ENCODE data around the gene LRCH3.

DNA sequence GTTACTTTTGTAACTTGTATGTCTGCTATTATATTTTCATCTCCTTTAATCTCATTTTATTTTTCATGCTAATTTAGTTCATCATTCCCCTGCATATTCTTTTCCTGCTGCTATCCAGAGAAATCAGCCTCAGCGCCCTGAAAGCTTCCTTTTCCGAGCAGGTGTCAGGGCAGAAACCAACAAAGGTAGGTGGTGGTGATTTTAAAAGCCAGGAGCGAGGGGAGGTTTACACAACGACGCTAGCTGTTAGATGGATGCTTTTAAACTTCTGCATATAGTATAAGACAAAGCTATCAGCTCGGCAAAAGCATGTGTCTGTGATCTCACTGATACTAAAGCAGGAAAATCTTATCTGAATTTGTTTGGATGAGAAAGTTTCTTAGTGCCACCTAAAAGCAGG is 75.0 kb downstream of the LRCH3 start:
- TF ChIP-seq, protein P1, sequence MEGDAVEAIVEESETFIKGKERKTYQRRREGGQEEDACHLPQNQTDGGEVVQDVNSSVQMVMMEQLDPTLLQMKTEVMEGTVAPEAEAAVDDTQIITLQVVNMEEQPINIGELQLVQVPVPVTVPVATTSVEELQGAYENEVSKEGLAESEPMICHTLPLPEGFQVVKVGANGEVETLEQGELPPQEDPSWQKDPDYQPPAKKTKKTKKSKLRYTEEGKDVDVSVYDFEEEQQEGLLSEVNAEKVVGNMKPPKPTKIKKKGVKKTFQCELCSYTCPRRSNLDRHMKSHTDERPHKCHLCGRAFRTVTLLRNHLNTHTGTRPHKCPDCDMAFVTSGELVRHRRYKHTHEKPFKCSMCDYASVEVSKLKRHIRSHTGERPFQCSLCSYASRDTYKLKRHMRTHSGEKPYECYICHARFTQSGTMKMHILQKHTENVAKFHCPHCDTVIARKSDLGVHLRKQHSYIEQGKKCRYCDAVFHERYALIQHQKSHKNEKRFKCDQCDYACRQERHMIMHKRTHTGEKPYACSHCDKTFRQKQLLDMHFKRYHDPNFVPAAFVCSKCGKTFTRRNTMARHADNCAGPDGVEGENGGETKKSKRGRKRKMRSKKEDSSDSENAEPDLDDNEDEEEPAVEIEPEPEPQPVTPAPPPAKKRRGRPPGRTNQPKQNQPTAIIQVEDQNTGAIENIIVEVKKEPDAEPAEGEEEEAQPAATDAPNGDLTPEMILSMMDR (IDR thresholded peaks at IDR 0.05): no peak
- no peak for TF ChIP-seq POLR2A (IDR thresholded peaks at IDR 0.05; ENCODE audit: low read depth)

Measured in esophagus muscularis mucosa (tissue), 3 donors.